ENCODE data around the gene PIRT.

GRCh38 chr17:10793816-10794215, 44.1 kb downstream of the PIRT start:
- no peak for TF ChIP-seq CTCF (optimal IDR thresholded peaks at IDR 0.05 in 1 of 3, IDR thresholded peaks at IDR 0.05 in 1 of 3, conservative IDR thresholded peaks at IDR 0.05 in 1 of 3; ENCODE audit: extremely low read depth in 1 of 3, insufficient read depth in 2 of 3, low read length in 3 of 3)
- TF ChIP-seq EZH2 (IDR thresholded peaks at IDR 0.05; ENCODE audit: low read length), result no peak

Measured in keratinocyte (primary cell).